KOPT-K1 (cell line): Measurements from ENCODE around the gene IFT25.
"Not testable (repeated sequence)": the region's sequence is repeated elsewhere in the genome, so short reads cannot be mapped to it uniquely, and the experiment has no call there.

Experiments
- H3K27ac ChIP-seq: fragments of 200-600 bp; sonication (generic); 2 replicates; pipeline ENCODE4 v1.5.1; 2016; ENCODE audit warnings: antibody characterized with exemption, mild to moderate bottlenecking, low read depth, low read length; ENCODE audit not compliant: poor library complexity, severe bottlenecking
- H3K36me3 ChIP-seq: fragments of 200-600 bp; sonication (generic); 2 replicates; pipeline ENCODE4 v1.5.1; 2017; ENCODE audit warnings: antibody characterized with exemption, mild to moderate bottlenecking, low read length, moderate library complexity; ENCODE audit not compliant: insufficient read depth
- H3K9me3 ChIP-seq: fragments of 200-600 bp; sonication (generic); 2 replicates; pipeline ENCODE4 v1.5.1; 2017; ENCODE audit warnings: antibody characterized with exemption, low read length, mild to moderate bottlenecking; ENCODE audit not compliant: insufficient read depth, poor library complexity, severe bottlenecking

The IFT25 gene

DNA sequence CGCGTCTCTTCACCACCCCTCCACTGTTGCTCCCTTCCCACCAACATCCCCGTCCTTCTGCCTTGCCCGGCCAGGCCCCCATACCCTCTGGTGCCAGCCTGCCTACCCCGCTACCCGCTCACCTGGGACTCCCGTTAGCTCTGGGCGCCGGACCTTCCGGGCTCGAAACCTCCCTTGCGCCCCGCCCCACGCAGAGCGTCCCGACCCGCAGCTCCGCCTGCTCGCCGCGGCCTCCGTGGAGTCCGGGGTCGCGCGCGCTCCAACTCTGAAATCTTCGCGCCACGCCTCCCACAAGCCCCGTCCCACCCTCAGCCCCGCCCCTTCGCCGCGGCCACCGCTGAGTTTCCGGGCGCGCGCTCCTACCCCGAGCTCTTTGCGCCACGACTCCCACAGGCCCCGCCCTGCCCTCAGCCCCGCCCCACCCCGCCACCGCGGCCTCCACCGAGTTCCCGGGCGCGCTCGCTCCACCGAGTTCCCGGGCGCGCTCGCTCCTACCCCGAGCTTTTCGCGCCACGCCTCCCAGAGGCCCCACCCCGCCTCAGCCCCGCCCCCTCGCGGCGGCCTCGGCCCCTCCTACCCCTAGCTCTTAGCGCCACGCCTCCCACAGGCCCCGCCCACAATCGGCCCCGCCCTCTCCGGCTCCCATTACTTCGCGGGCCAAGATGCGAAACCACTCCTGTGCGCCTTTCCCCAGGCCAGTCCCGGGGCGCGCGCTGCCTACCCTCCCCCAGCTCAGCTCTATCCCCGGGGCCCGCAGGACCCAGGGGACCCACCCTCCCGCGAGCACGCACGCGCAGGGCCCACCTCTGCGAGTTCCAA, at the start of gene IFT25:
Gene IFT25, minus strand, starts transcription at position 267 of the 819 bp plus-strand sequence. CDS start 5,617 bp downstream, outside the sequence.
- peaks cover 14% of the 10 kb centered on the region; the same call in 1 of the 2 replicates for H3K36me3 ChIP-seq
- peak within 1 kb of the TSS; percentile 81 for H3K27ac ChIP-seq
- no peaks in the 10 kb centered on the region for H3K9me3 ChIP-seq

DNA sequence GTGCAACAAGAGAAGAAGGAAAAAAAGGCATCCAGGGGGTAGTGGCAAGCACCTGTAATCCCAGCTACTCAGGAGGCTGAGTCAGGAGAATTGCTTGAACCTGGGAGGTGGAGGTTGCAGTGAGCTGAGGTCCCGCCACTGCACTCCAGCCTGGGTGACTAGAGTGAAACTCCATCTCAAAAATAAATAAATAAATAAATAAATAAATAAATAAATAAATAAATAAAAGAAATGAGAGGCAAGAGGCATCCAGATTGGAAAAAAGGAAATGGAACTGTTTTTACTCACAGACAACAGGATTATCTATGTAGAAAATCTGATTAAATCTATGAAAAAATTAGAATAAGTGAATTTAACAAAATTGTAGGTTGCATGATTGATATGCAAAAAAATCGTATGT, 49.0 kb upstream of the IFT25 start:
- not testable (repeated sequence) for H3K36me3 ChIP-seq, H3K27ac ChIP-seq
- peaks cover 19% of the 10 kb centered on the region for H3K9me3 ChIP-seq

DNA sequence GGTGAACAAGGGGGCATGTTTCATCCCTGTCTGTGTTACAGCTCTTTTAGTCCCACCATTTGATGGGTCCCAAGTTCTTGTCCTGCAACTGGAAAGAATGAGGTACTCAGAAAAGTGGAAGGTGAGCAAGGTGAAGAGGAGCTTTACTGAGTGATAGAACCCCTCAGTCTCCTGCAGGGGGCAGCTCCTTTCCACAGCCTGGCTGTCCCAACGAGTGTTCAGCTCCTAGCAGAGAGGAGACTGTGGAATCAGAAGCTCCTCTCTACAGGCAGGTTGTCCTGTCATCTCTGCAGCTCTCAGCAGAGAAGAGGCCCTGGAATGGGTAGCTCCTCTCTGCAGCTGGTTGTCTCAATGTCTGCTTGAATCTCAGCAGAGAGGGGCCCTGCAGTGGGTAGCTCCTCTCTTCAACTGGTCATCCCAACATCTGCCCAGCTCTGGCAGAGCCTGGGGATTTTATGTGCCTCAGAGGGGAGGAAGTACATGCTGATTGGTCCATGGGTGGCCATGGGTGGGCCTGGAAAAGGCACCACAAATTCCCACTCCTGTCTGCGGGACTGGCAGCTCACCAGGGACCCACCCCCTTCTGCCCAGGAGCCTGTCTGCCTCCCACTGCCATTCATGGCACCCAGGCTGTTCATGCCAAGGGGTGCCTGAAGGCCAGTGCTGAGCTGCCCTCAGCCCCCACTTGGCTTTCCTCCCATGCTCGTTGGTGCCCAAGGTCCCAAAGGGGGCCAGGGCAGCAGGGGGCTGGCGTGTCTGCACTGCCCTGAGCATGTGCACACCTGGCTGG, 46.8 kb upstream of the IFT25 start:
- Histone ChIP-seq H3K9me3 (peaks cover 19% of the 10 kb centered on the region), H3K27ac (no peak overlapping the region), H3K36me3 (no peaks in the 10 kb centered on the region)

DNA sequence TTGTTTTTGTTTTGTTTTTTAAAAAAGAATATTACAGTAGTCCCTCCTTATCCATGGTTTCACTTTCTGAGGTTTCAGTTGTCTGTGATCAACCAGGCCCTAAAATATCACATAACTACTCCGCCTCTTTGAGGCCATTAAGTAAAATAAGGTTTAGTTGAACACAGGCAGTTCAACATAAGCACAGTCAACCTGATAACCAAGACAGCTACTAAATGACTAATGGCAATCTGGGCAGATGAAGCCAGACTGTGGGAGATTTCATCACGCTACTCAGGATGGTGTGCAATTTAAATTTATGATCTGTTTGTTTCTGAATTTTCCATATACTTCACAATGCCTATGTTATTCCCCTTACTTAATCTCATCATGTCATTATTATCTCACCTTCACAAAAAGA, 42.4 kb upstream of the IFT25 start:
- H3K9me3 ChIP-seq, result peaks cover 17% of the 10 kb centered on the region
- H3K27ac ChIP-seq, result no peak overlapping the region
- H3K36me3 ChIP-seq, result no peaks in the 10 kb centered on the region

DNA sequence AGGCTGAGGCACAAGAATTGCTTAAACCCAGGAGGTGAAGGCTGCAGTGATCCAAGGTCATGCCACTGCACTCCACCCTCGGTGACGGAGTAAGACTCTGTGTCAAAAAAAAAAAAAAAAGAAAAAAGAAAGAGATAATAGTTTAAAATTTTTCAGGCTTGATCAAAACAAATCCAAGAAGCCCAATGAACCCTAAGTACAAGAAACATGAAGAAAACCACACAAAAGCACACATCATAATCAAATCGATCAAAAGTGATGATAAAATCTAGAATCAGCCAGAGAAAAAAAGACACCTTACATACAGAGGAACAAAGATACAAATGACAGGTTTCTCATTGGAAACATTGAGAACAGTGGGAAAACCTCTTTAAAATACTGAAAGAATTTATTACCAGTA, 41.0 kb upstream of the IFT25 start:
- Histone ChIP-seq H3K36me3 (no peaks in the 10 kb centered on the region), H3K9me3 (peaks cover 3% of the 10 kb centered on the region), H3K27ac (no peak overlapping the region)

DNA sequence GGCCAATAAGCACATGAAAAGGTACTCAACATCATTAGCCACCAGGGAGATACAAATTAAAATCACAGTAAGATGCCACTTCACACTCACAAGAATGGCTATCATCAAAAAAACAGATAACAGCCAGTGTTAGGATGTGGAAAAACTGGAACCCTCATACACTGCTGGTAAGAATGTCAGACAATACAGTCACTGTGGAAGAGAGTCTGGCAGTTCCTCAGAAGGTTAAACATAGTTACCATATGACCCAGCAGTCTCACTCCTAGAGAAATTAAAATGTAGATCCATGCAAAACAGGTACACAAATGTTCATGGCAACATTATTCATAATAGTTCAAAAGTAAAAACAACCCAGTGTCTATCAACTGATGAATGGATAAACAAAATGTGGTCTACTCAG, 39.2 kb upstream of the IFT25 start:
- Histone ChIP-seq H3K36me3 (no peaks in the 10 kb centered on the region), H3K27ac (no peak overlapping the region), H3K9me3 (no peaks in the 10 kb centered on the region)

DNA sequence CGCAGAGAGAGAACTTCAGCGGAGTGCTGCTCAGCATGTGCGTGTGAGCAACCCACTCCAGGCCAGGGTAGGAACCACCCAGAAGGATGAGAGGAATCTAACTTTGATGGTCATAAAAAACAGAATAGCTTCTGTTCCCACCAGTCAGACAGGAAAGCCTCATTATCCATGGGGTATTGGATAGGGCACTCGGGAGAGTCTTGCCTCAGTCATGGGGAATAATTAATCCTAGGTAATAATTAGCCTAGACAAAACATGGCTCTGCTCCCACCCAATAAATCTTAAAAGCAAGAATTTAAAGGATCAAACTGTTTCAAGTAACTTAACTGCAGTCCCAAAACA, 37.2 kb upstream of the IFT25 start:
- H3K9me3 ChIP-seq, result no peaks in the 10 kb centered on the region
- H3K27ac ChIP-seq, result no peak overlapping the region
- H3K36me3 ChIP-seq, result no peaks in the 10 kb centered on the region

DNA sequence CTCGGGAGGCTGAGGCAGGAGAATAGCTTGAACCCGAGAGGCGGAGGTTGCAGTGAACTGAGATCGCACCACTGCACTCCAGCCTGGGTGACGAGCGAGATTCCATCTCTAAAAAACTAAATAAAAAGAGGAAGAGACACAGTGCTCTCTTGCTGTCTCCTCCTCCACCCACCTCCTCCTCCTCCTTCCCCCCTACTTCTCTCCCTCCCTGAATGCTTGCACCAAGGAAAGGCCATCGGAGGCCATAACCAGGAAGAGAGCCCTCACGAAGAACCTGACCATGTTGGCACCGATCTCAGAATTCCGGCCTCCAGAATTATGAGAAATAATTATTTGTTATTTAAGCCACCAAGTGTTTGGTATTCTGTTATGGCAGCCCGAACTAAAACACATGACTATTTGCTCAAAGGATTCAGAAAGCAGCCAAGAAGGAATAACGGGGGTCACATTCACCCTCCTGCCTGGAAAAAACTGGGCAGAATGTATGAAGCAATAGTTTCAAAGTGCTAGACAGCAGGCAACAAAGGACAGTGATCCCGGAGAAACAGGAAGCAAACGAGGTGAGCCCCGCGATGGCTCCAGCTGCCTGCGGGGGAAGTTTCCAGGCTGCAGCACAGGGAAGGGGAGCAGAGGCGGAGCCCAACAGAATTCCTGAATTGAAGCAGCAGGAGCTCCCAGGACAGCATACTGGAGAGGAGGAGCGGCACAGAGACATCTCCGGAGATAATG, 36.7 kb upstream of the IFT25 start:
- H3K9me3 ChIP-seq, result no peaks in the 10 kb centered on the region
- no peak overlapping the region for H3K27ac ChIP-seq
- no peaks in the 10 kb centered on the region for H3K36me3 ChIP-seq

DNA sequence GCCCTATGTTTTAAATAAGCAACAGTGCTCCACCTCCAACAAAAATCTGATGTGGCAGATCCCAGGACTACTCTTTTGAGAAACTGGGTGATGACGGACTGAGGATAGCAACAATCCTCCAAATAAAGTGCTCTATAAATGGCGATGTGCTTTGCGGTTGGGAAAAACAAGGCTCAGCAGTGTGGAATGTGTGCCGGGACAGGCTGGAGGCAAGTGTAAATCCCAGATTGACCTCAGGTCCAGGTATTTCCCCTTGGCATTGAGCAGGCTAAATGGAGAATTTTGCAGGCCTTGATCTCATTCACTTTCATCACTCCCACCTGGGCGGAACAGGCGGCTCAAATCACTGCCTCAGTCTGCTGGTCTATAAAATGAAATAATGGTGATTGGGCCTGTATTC, 35.7 kb upstream of the IFT25 start:
- no peaks in the 10 kb centered on the region for H3K9me3 ChIP-seq
- no peaks in the 10 kb centered on the region for H3K36me3 ChIP-seq
- H3K27ac ChIP-seq, result no peak overlapping the region

DNA sequence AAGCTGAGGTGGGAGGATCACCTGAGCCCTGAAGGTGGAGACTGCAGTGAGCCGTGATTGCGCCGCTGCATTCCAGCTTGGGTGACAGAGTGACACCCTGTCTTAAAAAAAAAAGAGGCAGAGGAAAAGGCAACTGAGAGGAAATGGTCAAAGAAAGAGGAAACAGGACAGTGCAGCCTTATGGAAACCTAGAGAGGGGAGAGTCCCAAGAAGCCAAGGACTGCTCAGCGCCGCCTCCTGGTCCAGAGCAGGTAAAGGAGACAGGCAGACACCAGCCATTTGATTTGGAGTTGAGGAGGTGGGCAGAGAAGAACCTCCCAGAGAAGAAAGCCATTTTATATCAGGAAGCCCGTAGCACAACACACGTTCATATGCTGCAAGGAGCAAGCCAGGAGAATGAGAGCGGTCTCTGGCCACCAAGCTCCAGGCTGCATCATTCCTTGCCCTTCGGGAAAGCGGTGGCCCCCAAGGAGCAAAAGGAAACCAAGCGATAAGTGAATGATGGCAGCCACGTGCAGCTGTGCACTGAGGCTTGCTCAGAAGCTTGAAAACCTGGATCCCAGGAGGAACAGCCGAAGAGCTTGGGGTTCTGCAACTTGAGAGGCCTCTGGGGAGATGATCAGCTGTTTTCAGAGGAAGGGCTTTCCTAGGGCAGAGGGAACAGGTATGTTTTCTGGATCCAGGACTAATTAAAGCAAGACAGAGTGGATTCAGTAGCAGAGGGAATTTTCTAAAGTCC, 34.4 kb upstream of the IFT25 start:
- Histone ChIP-seq H3K9me3 (no peaks in the 10 kb centered on the region), H3K36me3 (no peaks in the 10 kb centered on the region)

DNA sequence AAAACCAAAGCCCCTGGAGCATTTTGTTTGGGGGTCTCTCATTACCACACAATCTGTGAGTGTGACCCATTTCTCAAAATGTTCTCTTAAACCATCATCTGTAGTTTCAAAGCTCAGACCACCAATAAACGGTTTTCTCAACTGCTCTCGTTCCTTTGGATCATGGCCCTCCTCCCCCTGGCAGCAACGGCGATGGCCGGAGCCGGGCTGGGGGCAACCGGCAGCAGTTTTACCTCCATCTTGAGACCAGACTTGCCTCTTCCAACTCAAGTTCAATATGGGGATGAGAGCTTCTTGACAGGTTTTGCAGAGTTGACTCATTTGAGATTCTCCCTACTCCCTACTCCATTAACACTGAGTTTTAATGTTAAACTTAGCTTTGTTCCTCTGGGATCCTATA, 30.4 kb upstream of the IFT25 start:
- H3K27ac ChIP-seq, result no peak overlapping the region
- H3K9me3 ChIP-seq, result no peaks in the 10 kb centered on the region

More for the DNA sequence above, 34.4 kb upstream of the IFT25 start:
- H3K27ac ChIP-seq, result no peak overlapping the region

DNA sequence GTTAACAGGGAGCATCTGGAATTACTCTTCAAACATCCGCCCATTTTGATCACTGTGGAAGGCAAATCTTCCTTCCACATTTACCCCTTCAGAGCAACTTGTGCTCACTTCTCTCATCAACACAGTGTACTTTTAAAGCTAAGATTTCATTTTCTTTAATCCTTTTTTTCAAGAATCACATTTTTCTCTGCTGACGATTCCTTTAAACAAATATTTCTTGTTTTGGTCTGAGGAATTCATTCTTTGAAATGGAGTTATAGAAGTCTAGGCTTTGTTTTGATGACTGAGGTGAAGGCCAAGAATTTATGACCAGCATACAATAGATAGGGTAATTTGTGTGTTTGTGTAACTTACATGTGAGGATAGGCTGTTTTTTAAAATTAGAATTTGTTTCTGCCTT, 26.2 kb upstream of the IFT25 start:
- H3K36me3 ChIP-seq, result peaks cover 51% of the 10 kb centered on the region
- no peak overlapping the region for H3K27ac ChIP-seq
- H3K9me3 ChIP-seq, result no peaks in the 10 kb centered on the region

More for the DNA sequence above, 30.4 kb upstream of the IFT25 start:
- H3K36me3 ChIP-seq, result peaks cover 10% of the 10 kb centered on the region

DNA sequence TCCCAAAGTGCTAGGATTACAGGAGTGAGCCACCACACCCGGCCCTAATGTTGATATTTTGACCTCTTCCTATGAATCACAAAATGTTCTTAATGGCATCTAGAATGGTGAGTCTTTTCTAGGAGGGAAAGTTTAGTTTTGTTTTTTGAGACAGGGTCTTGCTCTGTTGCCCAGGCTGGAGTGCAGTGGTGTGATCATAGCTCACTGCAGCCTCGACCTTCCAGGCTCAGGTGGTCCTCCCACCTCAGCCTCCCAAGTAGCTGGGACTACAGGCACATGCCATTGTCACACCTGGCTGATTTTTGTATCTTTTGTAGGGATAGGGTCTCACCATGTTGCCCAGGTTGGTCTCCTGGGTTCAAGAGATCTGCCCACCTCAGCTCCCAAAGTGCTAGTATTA, 23.8 kb upstream of the IFT25 start:
- H3K27ac ChIP-seq, H3K9me3 ChIP-seq: not testable (repeated sequence)
- H3K36me3 ChIP-seq, result peaks cover 68% of the 10 kb centered on the region

DNA sequence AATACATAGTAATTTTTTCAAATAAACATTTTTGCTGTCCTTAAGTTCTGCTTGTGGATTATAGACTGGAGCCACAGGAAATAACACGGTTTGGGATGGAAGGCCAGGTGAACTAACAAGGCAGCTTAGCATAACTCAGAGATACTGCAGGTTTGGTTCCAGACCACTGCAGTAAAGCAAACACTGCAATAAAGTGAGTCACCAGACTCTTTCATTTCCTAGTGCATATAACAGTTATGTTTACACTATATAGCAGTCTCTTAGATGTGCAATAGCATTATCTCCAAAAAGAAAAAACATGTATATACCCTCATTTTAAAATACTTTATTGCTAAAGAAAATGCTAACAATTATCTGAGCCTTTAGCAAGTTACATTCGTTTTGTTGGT, 22.6 kb upstream of the IFT25 start:
- no peak overlapping the region for H3K27ac ChIP-seq
- H3K36me3 ChIP-seq, result peaks cover 80% of the 10 kb centered on the region

More for the DNA sequence above, 22.6 kb upstream of the IFT25 start:
- H3K9me3 ChIP-seq, result no peaks in the 10 kb centered on the region
